Measurements from ENCODE around the gene PARD3B.
A peak's percentile ranks its signal among the peaks of the same experiment; 100 is the strongest.

Gene PARD3B

DNA sequence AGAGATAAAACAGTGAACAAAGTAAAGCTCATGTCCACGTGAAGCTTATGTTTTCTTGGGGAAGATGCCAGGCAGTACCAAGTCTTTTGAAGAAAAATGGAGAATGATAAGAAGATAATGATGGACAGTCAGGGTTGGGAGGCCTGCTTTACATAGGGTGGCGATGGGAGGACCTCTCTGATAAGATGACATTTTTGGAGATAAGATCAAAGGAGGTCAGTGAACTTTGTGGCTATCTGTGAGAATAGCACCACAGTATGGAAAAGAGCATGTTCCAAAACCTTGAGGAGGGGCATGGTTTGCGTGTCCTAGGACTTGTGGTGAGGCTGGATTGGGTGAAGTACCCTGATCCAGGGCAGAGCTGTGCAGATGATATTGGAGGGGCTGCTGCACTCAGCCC, 675.3 kb downstream of the PARD3B start:
- DNase-seq = no peak

DNA sequence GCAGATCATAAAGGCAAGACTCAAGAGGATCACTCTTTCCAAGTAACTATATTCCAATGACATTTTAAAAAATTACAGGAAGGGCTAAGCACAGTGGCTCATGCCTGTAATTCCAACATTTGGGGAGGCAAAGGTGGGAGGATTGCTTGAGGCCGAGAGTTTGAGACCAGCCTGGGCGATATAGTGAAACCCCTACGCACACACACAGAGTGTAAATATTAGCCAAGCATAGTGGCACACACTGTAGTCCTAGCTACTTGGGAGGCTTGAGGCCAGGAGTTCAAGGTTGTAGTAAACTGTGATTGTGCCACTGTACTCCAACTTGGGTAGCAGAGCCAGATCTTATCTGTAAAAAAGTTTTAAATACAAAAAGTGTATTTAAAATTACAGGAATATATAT, 686.8 kb downstream of the PARD3B start:
- DNase-seq = no peak

DNA sequence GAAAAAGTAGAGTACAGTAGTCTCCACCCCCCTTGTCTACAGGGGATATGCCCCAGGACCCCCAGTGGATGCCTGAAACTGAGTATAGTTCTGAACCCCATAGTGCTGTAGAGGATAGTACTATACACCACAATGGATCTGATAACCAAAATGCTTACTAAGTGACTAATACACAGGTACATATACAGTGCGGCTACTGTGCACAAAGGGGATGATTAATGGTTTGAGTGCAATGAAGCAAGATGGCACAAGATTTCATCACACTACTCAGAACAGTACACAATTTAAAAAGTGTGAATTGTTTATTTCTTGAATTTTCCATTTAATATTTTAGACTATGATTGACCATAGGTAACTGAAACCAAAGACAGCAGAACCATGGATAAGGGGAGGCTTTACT, 690.2 kb downstream of the PARD3B start:
- DNase-seq = no peak

- DNase-seq = no peak
Observed at GRCh38 chr2:205237524-205237923, 692.2 kb downstream of the PARD3B start.

- no peak for DNase-seq
Observed at GRCh38 chr2:205245001-205245400, 699.7 kb downstream of the PARD3B start.

DNA sequence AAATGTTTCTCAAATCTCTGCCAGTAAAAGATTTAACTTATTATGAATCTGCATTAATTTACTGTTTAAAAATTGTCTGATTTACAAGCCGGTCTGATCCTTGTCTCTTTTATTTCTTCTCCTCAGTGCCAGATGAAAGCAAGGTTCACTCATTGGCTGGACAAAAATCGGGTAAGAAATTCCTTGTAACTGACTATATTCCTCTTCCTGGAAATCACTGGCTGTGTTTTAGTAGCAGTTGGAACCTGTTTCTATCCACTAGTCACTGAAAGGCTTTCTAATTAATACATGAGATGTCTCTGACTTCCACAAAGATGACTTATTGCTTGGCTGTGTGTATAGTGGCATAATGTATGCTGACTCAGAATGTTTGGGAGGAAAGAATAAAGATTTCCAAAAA, 700.4 kb downstream of the PARD3B start:
- no peak for DNase-seq

DNA sequence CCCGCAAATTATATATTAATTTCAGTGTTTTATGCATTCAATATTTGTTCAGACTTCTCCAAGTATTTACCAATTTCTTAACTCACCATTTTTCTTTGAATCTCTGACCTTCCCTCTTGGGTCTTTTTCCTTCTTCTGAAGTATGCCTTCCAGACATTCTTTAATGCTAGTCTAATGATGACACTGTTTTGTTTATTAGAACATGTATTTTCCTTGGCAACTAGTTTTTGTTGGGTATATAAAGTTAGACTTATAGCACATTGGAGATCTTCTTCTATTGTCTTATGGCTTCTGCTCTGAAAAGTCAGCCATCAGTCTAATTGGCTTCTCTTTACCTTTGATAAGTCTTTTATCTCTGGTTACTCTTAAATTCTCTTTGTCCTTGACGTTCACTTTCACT, 713.8 kb downstream of the PARD3B start:
- no peak for DNase-seq

DNA sequence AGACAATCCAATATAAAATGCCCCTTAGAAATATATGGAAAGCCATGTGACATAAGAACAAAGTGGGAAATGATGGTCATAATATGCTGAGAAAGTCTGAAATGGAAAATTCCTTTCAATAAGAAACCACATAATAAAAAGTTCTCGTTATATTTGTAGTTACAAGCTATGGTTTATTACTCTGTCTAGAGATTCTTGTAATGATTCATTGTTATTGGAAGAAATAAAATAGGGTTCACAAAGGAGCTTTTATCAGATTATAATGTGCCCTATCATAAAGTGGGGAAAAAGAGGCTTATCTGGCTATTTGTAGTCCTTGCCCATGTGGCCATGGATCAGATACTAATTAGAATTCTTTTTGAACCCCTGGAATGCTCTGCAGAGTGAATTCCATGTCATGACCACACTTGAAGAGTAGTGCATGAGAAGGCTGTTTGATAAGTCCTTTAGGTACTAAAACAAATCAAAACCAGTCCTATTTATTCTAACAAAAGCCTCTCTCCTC, 716.3 kb downstream of the PARD3B start:
- DNase-seq = no peak

DNA sequence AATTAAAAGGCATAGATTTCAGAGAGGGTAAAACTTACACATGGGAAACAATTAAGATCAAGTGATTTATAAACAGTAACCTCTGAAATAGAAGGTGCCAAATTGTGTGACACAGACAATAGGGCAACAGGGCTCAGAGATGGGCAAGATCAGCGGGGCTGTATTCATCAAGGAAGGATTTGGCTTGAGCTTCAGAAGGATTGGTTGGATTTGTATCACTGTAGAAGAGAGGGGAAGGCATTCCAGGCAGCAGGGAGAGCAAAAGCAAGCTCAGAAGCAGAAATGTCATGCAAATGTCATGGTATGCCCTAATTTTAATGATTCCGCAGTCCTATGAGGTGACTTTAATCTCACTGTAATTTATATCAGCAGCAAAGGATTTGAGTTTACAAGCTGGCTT, 722.0 kb downstream of the PARD3B start:
- no peak for DNase-seq

DNA sequence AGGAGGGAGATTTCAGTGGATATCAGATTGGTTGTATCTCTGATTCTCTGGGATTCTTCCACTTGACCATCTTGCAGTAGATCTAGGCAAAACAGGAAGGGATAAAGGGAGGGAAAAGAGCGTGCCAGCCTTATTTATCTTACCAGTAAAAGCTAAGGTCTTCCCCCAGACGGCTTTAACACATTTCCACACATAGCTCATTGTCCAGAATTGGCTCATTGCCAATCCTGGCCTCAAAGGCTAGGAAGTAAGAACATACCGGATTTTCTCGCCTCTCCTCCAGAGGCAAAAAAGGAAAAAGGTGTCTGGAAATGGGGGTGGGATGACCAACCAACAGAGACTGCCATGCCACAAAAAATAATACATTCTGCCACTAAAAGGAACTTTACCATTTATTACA, 725.4 kb downstream of the PARD3B start:
- DNase-seq = no peak

DNA sequence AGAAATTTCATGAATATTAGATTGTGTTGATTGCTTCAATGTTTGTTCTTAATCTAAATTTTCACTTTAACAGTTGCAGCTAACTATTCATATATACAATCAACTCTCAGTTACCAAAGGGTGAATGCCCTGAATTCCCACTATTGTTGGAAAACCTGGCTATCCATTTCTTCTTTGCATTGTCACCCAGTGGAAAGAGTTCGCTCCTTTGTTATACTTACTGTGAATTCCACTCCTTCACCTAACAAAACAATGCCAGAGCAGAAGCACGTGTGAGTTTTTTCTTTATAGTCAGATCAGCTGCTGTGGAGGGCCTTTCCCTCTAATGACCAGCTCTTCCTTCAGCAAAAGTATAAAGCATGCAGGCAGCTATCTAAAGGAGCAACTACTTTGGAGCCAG, 727.9 kb downstream of the PARD3B start:
- no peak for DNase-seq

GRCh38 chr2:205273627-205274026, 728.4 kb downstream of the PARD3B start:
- no peak for DNase-seq

GRCh38 chr2:205274801-205275200, 729.5 kb downstream of the PARD3B start:
- no peak for DNase-seq

- DNase-seq = no peak
Observed at GRCh38 chr2:205276116-205276777, 731.0 kb downstream of the PARD3B start.

DNA sequence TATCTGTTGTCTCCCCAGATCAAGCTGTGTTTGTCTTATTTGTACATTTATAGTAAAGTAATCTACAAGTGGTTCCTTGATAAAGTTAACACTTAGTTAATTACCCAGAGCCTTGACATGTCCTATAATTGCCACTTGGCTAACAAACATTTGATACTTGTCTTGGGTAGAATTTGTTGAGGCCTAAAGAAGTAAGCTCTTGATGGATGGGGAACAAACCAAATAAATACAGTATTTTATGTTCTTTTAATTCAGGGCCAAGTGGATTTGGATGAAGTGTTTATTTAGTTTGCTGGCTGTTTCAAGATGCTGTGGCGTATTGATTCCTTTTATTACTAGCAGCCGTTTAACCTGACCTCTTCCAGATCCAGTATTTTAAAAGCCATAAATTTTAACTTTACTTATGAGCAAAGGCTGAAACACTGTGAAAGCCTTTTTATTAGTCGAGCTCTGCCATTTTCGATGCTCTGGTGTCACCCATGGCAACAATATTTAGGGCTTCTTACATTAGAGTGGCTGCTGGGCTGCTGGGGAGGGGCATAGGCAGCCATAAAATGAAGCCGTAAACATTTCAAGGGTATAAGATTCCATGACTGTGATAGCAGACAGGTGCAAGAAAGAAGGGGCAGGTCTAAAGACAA, 735.4 kb downstream of the PARD3B start:
- peak; percentile 93 for DNase-seq

DNA sequence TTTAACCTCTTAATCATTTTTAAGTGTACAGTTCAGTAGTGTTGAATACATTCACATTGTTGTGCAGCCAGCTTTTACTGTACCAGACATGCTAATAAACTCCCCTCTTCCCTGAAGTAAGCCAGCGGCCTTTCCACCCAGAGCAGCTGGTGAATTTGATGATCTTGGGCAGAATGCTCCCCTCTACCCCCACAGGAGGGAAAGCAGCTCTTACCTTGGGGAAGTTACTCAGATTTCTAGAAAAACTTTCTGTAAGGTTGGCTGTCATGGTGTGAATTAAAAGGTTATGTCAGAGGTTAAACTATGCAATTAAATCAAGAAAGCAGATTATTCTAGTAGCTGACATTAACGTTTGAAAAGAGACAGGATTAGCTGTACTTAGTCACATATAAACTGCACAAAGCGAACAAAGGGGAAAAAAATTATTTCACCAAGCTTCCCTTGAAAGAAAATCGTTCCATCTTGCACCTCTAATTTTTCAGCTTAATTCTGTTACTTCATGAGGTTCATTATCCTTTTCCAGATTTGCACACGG, 738.5 kb downstream of the PARD3B start:
- no peak for DNase-seq

DNA sequence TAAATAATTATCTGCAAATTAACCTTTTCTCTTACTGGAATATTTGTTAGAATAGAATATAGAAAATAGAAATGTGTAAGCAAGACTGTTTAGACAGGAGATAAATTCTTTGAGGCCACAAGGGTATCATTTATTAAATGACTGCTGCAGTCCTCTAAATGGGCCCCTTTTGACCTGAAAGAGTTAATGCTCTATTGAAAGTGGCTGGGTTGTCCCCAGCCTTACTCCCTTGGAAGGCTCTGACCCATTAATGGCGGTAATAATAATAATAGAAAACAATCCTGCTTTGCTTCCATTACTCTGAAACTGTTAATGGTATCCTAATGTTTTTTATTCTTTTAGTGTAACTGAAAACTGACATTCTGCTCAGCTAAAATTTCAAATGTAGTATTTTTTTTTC, 739.1 kb downstream of the PARD3B start:
- DNase-seq = no peak

DNA sequence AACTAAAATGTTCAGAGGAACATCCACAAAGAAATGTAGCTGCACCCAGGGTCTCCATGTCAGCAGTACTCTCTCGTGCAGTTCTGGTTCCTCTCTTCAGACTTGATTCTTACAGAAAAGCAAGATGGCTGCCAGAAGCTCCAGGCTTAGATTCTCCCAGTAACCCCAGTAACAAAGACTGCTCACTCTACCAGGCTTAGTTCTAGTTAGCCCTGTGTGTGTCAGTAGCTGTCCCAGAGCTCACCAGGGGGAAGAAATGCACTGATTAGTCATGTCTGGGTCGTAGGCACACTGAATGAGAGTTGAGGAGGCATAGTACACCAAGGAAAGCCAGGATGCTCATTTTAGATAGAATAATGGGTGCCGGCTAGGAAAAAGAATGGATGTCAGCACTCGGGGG, 742.0 kb downstream of the PARD3B start:
- no peak for DNase-seq

DNA sequence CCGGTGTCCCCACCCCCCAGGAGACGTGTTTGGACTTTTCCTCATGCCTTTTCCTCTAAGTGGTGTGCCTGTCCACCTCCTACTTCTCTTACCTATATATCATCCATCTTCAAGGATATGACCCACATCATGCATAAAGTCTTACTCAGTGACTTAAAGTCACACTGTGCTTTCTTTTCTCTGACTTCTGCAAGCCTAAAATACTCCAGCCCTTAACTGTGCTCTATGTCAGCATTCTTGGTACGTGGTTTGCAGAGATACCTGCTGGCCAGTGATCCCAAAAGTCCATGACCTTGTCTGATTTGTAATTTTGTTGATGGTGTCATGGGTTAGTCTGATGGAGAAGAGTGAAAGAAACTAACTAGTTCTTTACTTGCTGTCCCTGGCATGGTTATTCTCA, 743.4 kb downstream of the PARD3B start:
- no peak for DNase-seq

DNA sequence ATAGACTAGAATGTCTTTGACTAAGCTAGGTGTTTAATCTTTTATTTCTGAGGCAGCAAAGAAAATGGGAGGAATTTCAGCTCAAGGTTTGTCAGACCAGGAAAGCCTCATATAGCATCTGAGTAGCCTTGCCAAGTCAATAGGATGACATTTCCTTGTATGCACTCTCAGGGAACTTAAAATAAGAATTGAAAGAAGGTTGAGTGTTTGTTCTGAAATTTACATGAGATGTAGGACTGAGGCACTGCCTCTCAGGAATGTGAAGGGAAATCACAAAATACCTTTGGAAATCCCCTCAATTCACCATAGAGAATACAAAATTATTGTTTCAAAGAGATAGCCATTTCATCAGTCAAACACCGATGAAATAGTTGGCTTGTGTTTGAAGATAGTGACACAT, 745.0 kb downstream of the PARD3B start:
- DNase-seq = no peak

GRCh38 chr2:205292665-205293295, 747.5 kb downstream of the PARD3B start:
- no peak for DNase-seq

DNA sequence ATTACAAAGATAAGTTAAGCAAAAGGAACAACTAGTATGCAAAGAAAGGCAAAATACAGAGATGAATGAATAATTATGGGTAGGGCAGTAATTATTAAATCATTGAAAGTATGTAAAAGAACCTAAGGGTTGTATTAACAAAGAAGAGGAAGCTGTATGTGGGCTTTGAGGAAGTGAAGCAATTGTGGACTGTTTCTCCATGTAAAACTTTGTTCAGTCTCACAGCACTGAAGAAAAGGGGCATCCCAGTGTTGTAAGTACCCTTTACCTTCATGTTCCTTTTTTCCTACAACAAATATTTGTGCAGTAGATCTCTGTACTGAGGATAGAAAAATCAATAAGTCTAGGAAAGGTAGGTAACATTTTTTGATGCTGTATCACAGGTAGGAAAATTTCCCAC, 748.3 kb downstream of the PARD3B start:
- DNase-seq = no peak

DNA sequence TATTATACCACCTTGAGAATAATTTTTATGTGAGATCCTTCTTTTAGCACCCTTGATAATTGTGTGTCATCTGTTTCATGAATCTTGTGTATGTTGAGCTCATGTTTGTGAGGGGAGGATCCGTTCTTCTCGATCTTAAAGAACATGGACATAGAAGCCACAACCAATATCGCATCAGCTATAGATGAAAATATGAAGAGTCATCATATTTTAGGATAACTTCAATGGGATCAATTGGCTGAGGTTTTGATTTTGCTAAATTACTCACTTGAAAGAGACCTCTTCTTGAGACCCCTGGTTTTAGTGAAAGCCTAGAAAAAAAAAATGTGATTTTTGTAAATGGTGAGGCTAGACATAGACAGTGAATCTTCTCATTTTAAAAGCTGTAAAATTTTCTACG, 751.7 kb downstream of the PARD3B start:
- DNase-seq = no peak

- DNase-seq = no peak
Observed at GRCh38 chr2:205297368-205297767, 752.1 kb downstream of the PARD3B start.

Data from DMS153 (cell line).